HG02571 (cell line): Measurements from ENCODE around the gene PPP1R3C.
A peak's percentile ranks its signal among the peaks of the same experiment; 100 is the strongest.

Experiments used
- ATAC-seq: cut with Tn5 transposase; IDR thresholded peaks from one replicate; pipeline ENCODE4 v1.9.1; 2021; ENCODE audit warnings: mild to moderate bottlenecking, moderate library complexity; ENCODE audit not compliant: unreplicated experiment

The PPP1R3C gene

GRCh38 chr10:91632671-91633550 is at the start of gene PPP1R3C:
Gene PPP1R3C (minus strand): TSS chr10:91633071. CDS start chr10:91632969, 102 bp downstream.
- peak; percentile 69 for ATAC-seq

DNA sequence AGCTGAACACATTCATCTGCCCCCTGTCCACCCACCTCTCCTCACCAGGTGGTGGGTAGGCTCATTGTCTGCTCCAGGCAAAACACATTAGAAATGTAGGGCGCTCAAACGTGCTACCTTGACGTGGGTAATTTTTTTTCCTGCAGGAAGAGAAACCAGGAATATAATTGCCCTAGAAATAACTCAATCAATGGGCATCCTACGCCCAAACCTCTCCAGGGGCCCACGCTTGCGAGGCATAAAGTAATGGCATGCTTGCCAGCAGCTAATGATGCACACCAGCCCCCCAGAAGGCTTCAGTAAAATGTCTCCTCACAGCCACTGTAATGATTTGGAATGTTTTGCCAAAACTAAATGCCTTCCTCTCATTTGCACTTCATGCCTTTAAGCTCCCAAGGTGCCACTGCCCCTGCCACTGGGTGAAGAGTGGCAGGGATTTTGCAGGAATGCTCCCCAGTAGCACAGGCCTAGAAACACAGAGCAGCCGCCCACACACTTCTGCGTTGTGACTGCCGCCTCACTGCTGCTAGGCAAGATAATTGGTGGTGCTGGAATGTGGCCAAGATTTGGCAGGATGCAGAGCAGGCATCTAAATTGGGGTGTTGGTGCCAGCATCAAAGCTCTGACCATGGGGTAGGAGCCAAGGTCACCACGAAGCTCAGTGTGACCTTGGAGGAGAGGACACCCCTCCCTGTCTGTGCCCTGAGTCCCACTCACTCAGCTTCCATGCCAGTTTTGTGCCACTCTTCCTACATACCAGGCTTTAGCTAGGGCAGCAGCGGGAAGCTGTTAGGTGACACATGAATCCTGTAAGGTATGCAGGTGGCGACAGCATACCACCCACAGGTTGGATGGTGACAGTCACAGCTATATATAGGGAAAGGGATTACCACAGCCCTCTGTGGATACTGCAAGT is 48.7 kb upstream of the PPP1R3C start:
- no peak for ATAC-seq

GRCh38 chr10:91680487-91680886 is 47.6 kb upstream of the PPP1R3C start:
- ATAC-seq: no peak

DNA sequence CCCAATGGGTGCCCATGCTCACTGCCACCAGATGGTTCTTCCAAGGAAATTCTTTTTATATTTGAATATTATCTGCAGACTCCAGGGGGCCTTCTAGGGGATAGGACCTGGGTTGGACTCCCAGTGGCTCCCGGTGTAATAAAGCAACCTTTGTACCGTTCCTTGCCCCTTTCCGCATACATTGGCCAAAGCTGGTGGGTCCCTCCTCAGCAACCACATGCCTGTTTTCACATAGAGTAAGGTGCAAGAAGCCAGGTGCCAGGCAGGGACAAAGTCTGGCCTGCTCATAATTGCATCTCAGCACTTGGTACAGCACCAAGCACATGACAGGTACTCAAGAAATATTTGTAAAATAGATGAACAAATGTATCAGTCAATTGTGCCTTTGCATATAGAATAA is 46.4 kb upstream of the PPP1R3C start:
- no peak for ATAC-seq

DNA sequence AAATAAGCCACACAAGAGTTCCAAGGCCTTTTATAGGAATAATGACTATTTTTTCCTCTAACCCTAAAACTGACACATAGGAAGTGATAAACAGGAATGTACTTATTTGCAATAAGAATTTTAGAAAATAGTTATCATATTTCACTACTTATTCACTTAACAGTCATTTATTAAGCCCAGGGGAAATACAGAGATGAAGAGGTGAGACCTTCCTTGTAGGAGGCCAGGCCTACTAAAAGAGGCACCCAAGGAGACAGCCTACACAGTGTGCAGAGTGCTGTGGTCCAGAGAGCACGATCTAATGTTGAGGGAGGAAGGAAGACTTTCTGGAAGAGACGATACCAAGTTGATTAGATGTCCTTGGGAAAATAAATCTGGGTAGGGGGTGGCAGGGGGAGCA is 45.0 kb upstream of the PPP1R3C start:
- no peak for ATAC-seq

- no peak for ATAC-seq
These were observed 39.2 kb upstream of the PPP1R3C start for GRCh38 chr10:91672021-91672608.

GRCh38 chr10:91668913-91669312 is 36.0 kb upstream of the PPP1R3C start:
- no peak for ATAC-seq

- no peak for ATAC-seq
These were observed 33.0 kb upstream of the PPP1R3C start for GRCh38 chr10:91665842-91666241.

DNA sequence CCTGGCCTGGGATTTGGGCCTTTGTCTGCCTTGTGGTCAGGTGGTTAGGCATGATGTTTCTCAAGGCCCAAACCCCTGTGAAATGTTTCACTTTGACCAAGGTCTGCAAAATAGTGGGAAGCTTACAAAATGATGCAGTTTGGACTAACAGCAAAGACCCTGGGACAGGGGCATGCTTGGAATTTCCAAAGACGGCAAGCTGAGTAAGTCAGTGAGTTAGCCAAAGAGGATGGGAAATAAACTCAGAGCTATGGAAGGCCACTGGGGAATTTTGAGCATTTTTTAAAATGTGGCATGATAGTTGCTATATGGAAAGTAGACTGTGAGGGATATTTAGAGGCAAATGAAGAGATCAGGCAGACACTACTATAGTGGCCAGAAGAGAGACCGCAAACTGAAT is 31.6 kb upstream of the PPP1R3C start:
- no peak for ATAC-seq

DNA sequence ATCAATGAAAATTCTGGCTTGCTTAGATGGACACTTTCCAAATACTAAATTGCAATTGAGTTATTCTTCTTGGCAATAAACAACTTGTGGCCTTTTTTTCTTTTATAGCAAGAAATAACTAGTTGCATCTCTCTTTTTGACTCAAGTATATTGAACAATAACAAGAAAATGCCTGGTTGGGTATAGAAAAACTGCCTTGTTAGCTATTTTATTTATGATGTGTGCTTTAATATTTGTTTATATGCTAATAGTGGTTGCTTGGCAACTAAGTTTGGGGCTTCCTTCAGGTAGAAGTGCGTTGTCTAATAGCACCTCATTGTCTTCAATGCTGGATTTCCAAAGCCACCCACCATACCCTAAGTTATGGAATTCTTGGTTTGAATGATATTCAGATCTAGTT is 30.1 kb upstream of the PPP1R3C start:
- ATAC-seq: no peak

- ATAC-seq: no peak
These were observed 20.5 kb upstream of the PPP1R3C start for GRCh38 chr10:91653219-91653870.

GRCh38 chr10:91652364-91652763 is 19.5 kb upstream of the PPP1R3C start:
- ATAC-seq: no peak

GRCh38 chr10:91643700-91644099 is 10.8 kb upstream of the PPP1R3C start:
- no peak for ATAC-seq

GRCh38 chr10:91642831-91643692 is 10.2 kb upstream of the PPP1R3C start:
- no peak for ATAC-seq

GRCh38 chr10:91636892-91637291 is 4.0 kb upstream of the PPP1R3C start:
- ATAC-seq: no peak

- ATAC-seq: no peak
These were observed 2.8 kb upstream of the PPP1R3C start for GRCh38 chr10:91635401-91636400.

- ATAC-seq: no peak
These were observed 2.0 kb upstream of the PPP1R3C start for GRCh38 chr10:91634898-91635297.

- ATAC-seq: no peak
These were observed 1.4 kb upstream of the PPP1R3C start for GRCh38 chr10:91634246-91634645.

DNA sequence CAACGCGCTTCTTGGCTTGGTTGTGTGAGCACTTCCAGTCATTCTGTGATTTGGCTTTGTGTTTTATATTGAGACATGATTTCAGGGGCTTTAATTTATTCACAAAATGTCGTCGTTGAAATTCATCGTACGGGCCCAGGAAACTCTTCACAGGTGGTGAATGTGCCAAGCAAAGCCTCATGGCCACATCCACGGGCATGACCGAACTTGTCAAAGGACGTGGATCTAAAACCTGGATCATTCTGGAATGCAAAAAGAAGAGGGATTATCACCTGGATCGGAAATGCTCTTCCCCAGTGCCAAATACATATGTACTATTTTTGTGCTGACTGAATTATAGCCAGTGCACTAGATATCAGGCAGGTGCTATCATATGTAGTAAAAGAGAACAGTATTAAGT is 2.2 kb downstream of the PPP1R3C start:
- no peak for ATAC-seq
